ENCODE data around the gene CDK15.

Gene CDK15

DNA sequence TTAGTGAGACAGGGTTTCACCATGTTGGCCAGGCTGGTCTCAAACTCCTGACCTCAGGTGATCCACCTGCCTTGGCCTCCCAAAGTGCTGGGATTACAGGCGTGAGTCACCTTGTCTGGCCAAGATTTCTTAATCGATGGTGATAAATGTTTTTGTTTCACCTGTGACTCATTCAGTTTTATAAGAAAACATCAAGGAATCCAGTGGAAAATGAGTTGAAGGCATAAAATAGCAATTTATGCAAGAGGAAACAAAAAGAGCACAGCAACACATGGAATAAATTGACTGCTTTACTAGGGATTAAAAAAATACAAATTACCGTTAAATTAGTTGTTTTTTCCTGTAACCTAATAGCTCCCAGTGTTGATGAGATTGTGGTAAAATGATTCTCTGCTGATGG, 80.2 kb downstream of the CDK15 start (continued):
- TF ChIP-seq ZNF530 (tag by site-specific recombination; IDR thresholded peaks at IDR 0.05; ENCODE audit: low read depth) = no peak
- TF ChIP-seq, protein P1, sequence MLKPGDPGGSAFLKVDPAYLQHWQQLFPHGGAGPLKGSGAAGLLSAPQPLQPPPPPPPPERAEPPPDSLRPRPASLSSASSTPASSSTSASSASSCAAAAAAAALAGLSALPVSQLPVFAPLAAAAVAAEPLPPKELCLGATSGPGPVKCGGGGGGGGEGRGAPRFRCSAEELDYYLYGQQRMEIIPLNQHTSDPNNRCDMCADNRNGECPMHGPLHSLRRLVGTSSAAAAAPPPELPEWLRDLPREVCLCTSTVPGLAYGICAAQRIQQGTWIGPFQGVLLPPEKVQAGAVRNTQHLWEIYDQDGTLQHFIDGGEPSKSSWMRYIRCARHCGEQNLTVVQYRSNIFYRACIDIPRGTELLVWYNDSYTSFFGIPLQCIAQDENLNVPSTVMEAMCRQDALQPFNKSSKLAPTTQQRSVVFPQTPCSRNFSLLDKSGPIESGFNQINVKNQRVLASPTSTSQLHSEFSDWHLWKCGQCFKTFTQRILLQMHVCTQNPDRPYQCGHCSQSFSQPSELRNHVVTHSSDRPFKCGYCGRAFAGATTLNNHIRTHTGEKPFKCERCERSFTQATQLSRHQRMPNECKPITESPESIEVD (tag by site-specific recombination; IDR thresholded peaks at IDR 0.05) = peak; percentile 84
- TF ChIP-seq, protein P2, sequence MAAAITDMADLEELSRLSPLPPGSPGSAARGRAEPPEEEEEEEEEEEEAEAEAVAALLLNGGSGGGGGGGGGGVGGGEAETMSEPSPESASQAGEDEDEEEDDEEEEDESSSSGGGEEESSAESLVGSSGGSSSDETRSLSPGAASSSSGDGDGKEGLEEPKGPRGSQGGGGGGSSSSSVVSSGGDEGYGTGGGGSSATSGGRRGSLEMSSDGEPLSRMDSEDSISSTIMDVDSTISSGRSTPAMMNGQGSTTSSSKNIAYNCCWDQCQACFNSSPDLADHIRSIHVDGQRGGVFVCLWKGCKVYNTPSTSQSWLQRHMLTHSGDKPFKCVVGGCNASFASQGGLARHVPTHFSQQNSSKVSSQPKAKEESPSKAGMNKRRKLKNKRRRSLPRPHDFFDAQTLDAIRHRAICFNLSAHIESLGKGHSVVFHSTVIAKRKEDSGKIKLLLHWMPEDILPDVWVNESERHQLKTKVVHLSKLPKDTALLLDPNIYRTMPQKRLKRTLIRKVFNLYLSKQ (tag by site-specific recombination; IDR thresholded peaks at IDR 0.05; ENCODE audit: borderline replicate concordance) = no peak
- no peak for TF ChIP-seq GFI1B (tag by site-specific recombination; IDR thresholded peaks at IDR 0.05)
- TF ChIP-seq FEZF1 (tag by site-specific recombination; IDR thresholded peaks at IDR 0.05) = peak; percentile 71
- no peak for TF ChIP-seq ZNF335 (tag by site-specific recombination; conservative IDR thresholded peaks at IDR 0.05)
- TF ChIP-seq, protein P3, sequence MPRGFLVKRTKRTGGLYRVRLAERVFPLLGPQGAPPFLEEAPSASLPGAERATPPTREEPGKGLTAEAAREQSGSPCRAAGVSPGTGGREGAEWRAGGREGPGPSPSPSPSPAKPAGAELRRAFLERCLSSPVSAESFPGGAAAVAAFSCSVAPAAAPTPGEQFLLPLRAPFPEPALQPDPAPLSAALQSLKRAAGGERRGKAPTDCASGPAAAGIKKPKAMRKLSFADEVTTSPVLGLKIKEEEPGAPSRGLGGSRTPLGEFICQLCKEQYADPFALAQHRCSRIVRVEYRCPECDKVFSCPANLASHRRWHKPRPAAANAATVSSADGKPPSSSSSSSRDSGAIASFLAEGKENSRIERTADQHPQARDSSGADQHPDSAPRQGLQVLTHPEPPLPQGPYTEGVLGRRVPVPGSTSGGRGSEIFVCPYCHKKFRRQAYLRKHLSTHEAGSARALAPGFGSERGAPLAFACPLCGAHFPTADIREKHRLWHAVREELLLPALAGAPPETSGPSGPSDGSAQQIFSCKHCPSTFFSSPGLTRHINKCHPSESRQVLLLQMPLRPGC (tag by site-specific recombination; IDR thresholded peaks at IDR 0.05) = peak; percentile 64; the same call in 1 of the 2 replicates
- no peak for TF ChIP-seq KLF1 (tag by site-specific recombination; IDR thresholded peaks at IDR 0.05)
- TF ChIP-seq ZNF514 (tag by site-specific recombination; IDR thresholded peaks at IDR 0.05) = no peak
- TF ChIP-seq, protein P4, sequence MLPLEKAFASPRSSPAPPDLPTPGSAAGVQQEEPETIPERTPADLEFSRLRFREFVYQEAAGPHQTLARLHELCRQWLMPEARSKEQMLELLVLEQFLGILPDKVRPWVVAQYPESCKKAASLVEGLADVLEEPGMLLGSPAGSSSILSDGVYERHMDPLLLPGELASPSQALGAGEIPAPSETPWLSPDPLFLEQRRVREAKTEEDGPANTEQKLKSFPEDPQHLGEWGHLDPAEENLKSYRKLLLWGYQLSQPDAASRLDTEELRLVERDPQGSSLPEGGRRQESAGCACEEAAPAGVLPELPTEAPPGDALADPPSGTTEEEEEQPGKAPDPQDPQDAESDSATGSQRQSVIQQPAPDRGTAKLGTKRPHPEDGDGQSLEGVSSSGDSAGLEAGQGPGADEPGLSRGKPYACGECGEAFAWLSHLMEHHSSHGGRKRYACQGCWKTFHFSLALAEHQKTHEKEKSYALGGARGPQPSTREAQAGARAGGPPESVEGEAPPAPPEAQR (tag by site-specific recombination; IDR thresholded peaks at IDR 0.05) = no peak
- 0 out of 2 replicates have a peak, but pooled peaks have one; percentile 35 for TF ChIP-seq ZSCAN23 (tag by site-specific recombination; IDR thresholded peaks at IDR 0.05)
- no peak for TF ChIP-seq ZNF548 (tag by site-specific recombination; IDR thresholded peaks at IDR 0.05)
- no peak for TF ChIP-seq ZNF654 (tag by site-specific recombination; IDR thresholded peaks at IDR 0.05; ENCODE audit: low read depth)
- no peak for TF ChIP-seq ZNF423 (tag by site-specific recombination; IDR thresholded peaks at IDR 0.05)
- no peak for TF ChIP-seq ZNF473 (tag by site-specific recombination; IDR thresholded peaks at IDR 0.05)
- no peak for TF ChIP-seq ZFHX2 (tag by site-specific recombination; conservative IDR thresholded peaks at IDR 0.05)
- no peak for TF ChIP-seq ZNF23 (tag by site-specific recombination; IDR thresholded peaks at IDR 0.05; ENCODE audit: borderline replicate concordance)
- peak; percentile 43; the same call in 1 of the 2 replicates for TF ChIP-seq SCRT2 (tag by site-specific recombination; IDR thresholded peaks at IDR 0.05)
- TF ChIP-seq ZNF560 (tag by site-specific recombination; IDR thresholded peaks at IDR 0.05; ENCODE audit: borderline replicate concordance) = no peak
- TF ChIP-seq ZNF830 (tag by site-specific recombination; IDR thresholded peaks at IDR 0.05; ENCODE audit: low read depth) = no peak
- peak; percentile 25; the same call in 1 of the 2 replicates for TF ChIP-seq ZBTB17 (tag by site-specific recombination; IDR thresholded peaks at IDR 0.05)
- TF ChIP-seq MZF1 (tag by site-specific recombination; IDR thresholded peaks at IDR 0.05; ENCODE audit: borderline replicate concordance) = no peak
- TF ChIP-seq ZNF114 (tag by site-specific recombination; IDR thresholded peaks at IDR 0.05) = no peak
- TF ChIP-seq ZNF529 (tag by site-specific recombination; IDR thresholded peaks at IDR 0.05; ENCODE audit: insufficient replicate concordance) = no peak
- TF ChIP-seq ZNF707 (tag by site-specific recombination; IDR thresholded peaks at IDR 0.05) = no peak
- TF ChIP-seq, protein P5, sequence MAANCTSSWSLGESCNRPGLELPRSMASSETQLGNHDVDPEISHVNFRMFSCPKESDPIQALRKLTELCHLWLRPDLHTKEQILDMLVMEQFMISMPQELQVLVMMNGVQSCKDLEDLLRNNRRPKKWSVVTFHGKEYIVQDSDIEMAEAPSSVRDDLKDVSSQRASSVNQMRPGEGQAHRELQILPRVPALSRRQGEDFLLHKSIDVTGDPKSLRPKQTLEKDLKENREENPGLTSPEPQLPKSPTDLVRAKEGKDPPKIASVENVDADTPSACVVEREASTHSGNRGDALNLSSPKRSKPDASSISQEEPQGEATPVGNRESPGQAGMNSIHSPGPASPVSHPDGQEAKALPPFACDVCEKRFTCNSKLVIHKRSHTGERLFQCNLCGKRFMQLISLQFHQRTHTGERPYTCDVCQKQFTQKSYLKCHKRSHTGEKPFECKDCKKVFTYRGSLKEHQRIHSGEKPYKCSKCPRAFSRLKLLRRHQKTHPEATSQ (tag by site-specific recombination; IDR thresholded peaks at IDR 0.05) = no peak
- no peak for TF ChIP-seq MEIS1 (CRISPR knock-in tag; IDR thresholded peaks at IDR 0.05; ENCODE audit: borderline replicate concordance)
- TF ChIP-seq ZNF266 (tag by site-specific recombination; IDR thresholded peaks at IDR 0.05; ENCODE audit: low read depth) = no peak
- no peak for TF ChIP-seq ZFP41 (tag by site-specific recombination; IDR thresholded peaks at IDR 0.05; ENCODE audit: borderline replicate concordance)
- TF ChIP-seq OVOL3 (tag by site-specific recombination; IDR thresholded peaks at IDR 0.05) = no peak
- TF ChIP-seq ZNF146 (tag by site-specific recombination; IDR thresholded peaks at IDR 0.05) = no peak
- no peak for TF ChIP-seq ZNF112 (tag by site-specific recombination; IDR thresholded peaks at IDR 0.05)
- TF ChIP-seq ZNF544 (tag by site-specific recombination; IDR thresholded peaks at IDR 0.05) = no peak
- peak; percentile 65 for TF ChIP-seq ZNF629 (tag by site-specific recombination; IDR thresholded peaks at IDR 0.05)

Data from HEK293 (cell line).